GM18519 (cell line): Measurements from ENCODE around the gene KY.

Experiments used
- ATAC-seq: cut with Tn5 transposase; IDR thresholded peaks from one replicate; pipeline ENCODE4 v1.9.1; 2021; ENCODE audit warnings: mild to moderate bottlenecking, moderate library complexity; ENCODE audit not compliant: unreplicated experiment, low FRiP score

Gene KY

DNA sequence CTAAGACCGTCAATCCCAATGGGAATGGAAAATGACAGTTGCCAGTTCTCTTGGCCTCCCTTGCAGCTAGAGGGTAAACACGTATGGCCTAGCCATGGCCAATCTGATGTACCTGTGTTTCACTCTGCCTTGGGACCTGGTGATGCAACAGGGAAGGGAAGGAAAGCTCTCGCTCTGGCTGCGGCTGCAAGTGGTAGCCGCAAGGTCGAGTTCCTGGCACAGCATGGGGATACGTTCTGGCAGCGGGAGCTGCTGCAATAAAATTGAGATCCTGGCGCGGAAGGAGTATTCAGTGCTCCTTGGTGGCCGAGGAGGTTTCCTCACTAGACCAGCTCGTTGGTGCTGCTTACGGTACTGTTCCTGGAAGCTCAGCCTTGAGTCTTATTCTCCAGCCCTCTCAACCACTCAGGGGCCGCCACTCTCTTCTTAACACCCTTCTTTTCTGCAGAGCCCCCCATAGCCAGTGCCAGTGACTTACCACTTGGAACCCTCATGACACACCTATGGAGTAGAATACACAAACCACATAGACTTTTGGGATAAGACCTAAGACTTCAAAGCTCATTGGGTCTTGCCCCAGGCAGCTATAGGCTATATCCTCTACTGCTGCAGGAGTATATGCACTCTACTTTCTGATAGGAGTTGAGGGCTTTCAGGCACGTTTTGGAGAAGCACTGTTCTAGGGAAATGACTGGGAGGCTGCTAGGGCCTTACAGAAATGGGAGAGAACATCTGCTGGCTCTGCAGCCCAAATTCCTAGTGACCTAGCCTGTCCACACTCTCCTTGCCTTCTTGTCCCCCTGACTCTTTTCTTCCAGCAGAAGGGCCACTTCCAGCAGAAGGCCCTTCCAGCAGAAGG lies 2.7 kb downstream of the KY start:
- no peak for ATAC-seq

DNA sequence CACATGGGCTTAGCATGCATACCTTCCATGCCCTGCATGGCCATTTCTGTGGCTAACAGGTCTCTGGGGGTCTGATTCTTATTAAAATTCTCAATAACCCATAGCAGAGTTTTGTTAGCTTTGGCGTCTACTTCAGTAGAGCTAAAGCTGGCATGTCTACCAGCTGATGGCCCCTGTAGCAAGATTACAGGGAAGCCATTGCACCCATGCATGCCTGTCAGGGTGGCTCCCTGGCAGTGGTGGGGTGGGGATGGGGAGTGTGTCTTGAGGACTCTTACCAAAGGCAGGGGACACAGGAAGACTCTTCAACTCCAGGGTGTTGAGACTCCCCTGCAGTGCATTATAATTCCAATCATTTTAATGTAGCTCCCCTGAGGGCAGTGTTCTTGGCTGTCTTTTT lies 4.7 kb downstream of the KY start:
- no peak for ATAC-seq

DNA sequence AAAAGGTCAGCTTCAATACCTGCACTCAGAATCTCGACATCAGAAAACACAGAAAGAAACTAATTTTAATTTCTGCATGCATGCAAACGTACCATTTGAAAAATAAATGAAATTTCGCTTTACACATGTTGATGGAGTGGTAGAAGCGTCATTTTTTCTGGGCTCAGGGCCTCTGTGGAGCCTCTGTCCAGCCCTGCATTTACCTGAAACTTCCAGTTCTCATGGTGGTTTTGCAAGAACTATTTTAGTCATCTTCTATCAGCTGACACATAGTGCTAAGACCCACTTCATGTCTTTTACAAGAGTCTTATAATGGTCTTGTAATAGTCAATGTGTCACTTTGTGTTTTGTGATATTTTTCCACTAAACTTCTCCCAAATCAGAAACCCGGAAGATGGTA lies 5.3 kb downstream of the KY start:
- no peak for ATAC-seq

DNA sequence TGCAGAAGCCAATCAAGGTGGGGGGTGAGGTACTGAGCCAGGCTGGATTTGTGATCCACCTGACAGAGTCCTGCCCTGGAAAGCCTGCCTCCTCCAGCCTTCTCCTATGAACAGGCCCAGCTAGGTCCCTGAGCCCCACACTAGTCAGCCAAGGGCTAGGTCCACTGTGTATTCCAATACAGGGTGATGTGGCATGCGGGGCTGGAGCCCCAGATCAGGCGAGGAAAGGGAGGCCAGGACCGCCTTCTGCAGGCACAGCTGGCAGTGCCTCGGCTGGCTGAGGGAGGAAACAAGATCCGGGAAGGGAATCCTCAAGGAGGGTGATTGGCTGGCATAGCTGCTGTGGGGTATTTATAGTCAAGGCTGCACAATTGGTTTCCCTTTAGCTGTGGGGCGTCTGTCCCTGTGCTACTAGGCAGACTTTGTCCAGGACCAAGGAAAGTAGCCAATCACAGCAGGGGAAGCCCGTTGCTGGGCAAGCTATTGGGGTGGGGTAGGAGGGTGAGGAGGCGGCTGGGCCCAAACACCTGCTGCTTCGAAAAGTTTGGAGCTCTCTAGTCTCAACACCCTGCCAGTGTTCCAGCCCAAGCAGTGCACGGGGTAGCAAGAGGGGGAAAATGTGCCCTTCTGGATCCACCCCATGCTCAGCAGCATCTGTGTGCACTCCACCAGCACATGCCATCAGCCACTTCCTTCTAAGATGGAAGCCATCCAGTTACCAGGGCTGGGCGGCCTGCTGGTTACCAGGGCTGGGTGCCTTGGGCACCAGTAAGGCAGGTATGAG lies 5.9 kb downstream of the KY start:
- no peak for ATAC-seq

DNA sequence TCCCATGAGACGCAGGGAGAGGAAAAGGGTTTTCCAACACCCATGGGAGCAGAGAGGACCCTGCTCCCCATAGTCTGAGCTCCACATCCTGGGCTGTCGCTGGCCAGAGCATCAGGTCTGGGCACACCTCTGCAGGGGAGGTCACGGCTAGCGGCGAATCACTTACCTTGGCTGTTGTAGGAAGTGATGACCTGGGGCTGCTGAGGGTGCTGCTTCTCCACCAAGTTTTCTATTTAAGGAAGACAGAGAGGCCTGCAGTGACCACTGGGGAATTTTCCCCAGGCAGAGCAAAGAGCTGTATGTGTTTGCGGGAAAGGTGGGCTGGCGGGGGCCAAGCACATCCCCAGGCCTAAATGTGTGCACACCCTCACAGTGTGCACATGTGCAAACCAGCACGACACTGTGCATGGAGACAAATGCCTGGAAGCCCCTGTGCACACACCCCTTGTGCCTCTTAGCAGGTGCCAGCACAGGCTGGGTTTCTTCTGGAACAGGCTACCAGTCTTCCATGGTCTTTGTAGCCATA lies 7.6 kb downstream of the KY start:
- ATAC-seq, result no peak

DNA sequence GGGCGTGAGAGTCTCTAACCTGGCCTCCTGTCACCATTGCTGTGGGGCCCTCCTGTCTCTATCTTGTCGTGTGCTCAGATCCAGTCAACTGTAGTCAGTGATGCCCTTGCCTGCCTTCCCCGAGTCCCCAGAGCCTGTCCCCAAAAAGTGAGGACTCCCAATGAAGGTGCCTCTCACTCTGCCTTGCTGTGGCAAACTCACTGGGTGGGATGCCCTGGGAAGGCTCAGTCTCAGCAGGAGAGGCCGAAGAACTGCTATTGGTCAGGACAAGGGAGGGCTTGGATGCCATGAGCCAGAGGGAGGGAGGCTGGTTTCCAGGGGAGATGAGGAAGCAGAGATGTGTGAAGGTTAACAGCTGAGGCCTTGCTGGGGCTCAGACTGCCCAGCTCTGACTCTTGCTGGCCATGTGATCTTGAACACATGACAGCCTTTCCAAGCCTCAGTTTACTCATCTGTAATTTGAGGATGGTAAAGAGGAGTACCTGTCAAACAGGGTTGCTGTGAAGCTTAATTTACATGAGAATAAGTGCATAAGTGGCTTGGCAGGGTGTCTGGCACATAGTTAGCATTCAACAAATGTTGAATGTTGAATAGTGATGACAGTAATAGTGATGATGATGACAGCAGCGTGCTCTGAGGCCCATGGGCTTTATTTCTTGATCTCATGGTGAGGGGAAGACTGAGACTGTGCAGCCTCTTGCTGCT lies 8.2 kb downstream of the KY start:
- no peak for ATAC-seq

DNA sequence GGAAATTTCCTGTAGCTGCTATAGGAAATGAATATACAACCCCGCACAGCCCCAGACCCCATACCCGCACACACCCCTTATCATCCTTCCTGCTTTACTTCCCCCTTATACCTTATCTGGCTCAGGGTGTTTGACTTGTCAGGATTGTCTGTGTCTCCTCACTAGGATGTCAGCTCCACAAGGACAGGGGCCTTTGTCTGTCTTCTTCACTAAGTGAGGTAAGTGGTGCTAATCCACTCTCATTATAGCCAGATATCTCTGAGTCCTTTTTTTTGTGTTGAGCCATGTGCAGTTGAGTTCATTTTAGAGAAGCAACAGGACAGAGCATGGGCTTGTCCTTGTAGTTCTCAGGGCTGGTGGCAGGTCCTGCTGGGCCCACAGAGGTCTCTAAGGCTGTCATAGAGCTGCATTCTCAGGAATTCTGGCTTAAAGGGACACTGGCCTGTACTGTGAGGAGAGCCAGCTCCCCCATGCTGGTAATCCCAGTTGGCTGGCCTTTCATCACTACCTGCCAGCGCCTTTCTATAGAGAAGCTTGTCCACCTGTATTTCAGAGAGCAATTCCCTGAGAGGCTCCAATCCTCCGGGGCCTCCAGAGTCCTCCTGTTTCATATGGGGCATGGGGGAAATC lies 9.0 kb downstream of the KY start:
- ATAC-seq, result no peak

DNA sequence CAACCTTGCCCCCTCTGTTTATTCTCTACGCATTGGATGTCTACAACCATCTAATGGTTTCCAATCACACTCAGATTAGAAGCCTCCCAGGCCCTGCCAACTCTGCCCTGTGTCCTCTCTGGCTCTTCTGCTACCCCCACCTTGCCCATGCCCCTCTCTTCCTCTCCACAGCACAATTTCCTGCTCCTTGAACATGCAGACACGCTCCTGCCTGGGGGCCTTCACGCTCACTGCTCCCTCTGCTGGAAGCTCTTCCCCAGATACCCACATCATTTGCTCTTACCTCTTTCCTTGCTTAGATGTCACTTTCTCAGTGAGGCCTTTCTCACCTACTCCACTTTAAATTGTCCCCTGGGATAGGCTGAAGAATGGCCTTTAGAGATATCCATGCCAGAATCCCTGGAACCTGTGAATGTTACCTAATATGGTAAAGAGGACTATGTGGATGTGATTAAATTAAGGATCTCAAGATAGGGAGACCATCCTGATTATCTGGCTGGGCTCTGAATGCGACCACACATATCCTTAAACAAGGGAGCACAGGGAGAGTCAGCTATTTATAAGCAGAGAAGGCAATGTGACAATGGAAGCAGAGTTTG lies 9.9 kb downstream of the KY start:
- no peak for ATAC-seq

DNA sequence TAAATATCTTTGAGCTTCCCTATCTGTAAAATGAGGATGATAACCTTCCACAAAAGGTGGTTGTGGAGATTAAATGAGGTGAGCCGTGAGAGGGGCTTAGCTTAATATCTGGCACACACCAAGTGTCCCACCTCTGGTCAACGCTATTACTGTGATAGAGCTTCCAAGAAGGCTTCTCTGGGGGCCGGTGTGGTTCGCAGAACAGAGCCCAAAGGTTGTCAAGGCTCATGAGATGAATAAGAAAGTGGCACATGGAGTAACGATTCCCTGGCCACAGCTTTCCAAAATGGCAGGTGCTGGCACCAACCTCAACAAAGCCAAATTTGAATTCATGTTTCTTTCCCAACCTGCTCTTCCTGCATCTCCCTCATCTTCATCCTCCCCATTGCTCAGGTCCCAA lies 10.4 kb downstream of the KY start:
- ATAC-seq, result no peak

DNA sequence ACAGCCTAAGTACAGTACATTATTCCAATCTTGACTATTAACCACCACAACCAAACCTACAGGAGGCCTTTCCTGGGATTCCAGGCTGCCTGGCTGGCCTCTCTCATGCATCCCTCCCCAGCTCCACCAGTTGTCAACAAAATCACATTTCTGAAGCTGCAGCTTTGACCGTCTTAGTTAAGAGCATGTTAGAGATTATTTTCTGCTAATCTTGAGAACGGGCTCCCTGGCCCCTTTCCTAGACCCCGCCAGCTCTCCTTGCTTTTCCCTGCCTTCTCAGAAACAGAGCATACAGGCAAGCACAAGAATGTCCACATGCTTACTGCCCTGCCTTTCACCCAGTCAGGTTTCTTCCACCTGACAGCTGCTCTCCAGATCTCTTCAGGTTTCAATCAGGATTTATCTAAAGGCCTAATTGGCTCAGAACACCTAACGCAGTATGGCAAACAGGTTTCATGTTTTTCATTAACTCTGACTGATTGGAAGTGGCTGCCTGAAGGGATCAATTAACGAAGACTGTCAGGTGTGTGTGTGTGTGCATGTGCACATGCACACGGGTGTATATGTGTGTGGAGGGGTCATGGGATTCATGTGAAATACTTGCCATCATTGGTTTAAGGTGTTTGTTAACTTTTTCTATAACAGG lies 12.3 kb downstream of the KY start:
- no peak for ATAC-seq

DNA sequence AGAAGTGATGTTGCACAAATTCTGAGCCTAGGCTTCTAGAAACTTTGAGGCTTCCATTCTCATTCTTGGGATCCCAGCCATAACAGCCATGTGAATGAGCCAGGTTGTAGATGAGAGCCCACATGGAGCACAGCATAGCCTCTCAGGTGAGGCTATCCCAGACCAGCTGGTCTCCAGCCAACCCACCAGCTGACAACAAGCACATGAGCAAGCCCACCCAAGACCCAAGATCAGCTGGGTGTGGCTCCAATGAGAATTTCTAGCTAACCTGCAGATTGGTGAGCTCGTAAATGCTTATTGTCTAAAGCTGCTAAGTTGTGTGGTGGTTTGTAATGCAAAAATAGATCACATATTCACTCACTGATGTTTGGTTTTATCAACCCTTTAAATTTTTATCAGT lies 14.4 kb downstream of the KY start:
- no peak for ATAC-seq

DNA sequence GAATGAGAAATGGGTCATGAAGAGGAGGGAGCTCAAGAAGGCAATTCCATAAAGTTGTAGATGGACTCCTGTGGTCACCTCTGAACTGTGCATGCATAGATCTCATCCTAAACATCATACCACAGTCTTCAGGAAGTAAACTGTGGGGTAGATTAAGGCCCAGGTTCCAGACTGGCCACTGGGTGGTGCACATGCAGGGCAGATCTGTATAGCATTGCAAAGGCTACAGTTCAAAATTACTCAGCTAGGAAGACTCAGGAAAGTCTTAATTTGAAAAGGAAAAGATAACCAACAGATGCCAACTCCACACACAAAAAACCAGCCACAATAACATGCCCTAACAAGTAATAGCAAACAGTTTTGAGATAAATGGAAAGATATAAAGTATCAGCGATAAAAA lies 20.3 kb downstream of the KY start:
- ATAC-seq, result no peak

DNA sequence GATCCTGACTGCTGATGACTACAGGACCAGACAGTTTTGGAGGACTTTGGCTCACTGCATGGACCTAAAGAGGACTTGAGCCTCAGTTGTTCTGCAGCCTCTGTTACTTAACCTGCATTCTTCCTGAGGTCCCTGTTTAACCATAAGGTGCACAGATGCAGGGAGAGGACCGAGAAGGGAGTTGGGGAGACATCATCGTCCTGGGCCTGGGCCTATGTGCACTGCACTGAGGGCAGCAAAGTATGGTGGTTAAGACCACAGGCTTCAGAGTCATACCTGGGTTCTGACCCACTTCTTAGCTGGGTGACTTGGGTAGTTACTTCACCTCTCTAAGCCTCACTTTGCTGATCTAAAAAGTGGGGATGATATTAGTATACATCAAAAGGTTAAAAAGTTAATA lies 21.9 kb downstream of the KY start:
- ATAC-seq, result no peak

DNA sequence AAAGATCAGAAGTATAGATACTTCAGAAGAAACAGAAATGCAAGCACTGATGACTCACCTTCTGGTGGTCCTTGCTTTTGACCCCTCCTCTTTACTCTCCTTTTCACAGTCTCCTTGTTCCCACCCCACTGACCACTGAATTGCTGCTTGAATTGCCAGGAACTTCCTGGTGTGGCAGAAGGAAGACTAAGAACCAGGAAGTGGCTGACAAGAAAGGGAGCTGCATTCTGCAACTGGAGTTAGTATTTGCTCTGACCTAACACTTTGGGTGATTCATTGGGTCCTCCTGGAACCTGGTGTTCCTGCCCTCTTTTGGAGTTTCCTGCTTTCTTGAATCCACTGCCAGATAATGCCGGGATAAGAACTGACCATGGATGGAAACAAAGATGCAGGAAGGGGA lies 23.0 kb downstream of the KY start:
- ATAC-seq, result no peak

DNA sequence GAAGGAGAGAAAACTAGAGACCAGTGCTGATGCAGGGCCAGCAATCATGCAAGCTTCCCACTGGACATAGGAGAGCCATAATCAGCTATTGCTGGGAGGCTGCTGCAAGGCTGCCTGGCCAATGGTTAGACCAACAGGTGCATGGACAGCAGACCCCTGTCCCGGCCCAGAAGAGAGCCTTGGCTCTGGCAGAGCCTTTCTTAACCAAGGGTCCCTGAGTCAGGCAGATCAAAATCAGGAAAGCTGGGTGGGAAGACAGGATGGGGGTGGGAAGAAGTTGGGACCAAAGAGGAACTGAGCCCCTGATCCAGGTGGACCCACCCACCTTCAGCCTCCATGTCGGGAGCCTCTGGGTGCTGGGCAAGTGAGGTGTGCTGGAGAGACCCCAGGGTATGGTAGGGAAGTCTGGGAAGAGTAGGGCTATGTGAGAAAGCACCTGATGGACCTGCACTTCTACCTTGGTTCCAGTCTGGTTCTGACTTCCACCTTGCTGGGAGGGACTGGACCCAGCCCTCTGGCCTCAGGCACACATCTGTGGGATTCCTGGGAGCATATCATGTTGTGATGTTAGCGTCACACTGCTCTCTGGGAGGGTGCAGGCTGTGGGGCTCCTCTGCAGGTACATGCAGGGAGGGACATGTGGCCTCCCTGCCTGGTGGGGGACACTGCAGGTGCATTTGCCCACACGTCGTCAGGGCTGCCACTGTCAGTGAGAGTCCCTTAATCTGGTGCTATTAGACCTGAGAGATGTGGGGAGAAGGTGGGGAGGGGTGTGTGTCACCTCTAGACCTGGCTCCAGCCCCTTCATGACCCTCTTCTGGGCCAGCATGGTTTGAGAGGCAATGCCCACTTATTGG lies 24.7 kb downstream of the KY start:
- no peak for ATAC-seq

DNA sequence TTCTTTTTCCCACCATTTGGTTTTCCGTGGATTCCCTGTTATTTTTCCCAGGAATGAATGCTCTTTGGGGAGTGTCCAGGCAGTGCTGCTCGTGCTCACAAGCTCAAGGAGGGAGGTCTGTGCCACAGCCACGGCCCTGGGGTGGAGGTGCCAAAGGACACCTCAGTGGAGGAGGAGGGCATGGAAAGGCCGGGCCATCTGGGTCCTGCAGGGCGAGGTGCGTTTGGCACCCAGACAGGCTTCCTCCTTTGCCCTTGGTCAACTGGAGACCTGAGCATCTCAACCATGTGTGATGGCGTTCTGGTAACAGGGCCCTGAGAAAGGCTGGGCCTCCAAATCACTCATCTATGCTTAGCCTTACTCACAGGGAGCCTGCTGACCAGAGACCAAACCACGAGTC lies 25.4 kb downstream of the KY start:
- ATAC-seq, result no peak

DNA sequence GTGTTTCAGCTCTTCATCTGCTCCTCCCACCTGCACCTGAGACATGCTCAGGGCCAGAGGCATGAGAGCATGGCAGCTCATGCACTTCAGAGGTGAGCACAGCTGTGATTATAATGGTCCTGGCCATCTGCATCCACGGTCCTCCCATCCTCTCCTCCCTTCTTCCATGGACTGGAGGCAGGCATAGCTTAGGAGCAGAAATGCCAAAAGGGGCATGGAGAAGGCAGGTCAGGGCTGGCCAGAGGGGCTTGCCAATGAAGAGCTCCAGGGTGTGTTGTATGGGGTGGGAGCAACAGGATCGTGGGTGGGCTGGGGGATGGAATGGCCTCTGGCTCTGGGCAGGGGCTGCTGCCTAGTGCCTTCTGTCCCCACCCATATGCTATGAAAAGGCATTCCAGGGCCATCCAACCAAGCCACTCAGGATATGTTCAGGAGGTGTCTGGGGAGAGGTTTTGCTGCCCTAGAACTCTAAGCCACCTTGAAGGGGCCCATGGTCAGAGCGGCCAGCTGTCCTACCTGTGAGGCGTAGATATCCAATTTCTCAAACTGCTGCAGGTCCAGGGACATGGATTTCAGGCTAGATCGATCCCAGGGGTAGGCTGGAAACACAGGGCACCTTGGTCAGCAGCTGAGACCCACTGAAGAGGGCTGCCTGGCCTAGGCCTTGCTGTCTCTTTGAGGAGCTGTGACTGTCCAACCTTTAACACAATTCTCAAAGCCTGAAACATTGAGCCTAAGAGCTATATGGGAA lies 26.1 kb downstream of the KY start:
- no peak for ATAC-seq

DNA sequence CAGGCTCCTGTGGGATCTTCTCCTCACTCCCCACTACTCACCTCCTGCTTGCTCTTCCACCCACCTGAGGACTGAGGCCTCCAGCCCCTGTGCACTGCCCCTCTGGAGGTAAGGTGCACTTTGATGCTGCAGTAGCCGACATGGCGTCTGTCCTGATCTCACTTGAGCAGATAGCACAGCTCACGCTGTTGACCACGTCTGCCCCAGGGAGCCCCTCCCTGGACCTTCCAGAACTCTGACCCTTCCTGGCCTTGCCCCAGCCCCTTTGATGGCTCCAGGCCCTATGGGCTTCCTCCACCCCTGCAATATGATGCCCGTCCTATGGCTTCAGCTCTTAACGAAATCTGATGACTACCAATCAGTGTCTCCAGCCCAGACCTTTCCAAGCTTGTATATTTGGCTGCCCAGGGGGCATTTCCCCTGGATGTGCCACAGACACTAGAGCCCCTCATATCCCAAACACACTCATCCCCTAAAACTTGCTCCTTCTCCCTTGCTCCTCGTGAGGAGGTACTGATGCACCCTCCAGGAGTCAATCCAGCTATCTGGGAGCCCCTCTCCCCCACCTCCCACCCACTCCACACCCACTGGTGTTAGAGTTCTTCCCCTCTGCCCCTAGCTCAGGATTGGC lies 27.1 kb downstream of the KY start:
- no peak for ATAC-seq
